K562 (cell line): ENCODE measurements around the gene ATP23. TPM values are rescaled to one million over a fixed set of nuclear protein-coding genes. Genes with fewer than 3 reads are reported as not detected.

Experiments used
- ATAC-seq: fragments of 200-7000 bp; cut with Tn5 transposase; 3 replicates; pipeline ENCODE4 v1.9.1; 2020; ENCODE audit warnings: moderate library complexity
- BruUV-seq: library from RNA; stranded (reverse); fragments of 400-500 nt; replicated peaks from 2 replicates; lab custom pipeline; 2021; lab: Mats Ljungman, UMichigan
- CTCF ChIA-PET: fragments of 300-600 bp; formaldehyde crosslinking; extraction: SDS; loops from one replicate; lab custom pipeline; 2021; ENCODE audit warnings: low intra/inter-chr PET ratio; lab: Yijun Ruan, JAX
- POLR2A ChIA-PET: fragments of 300-600, 350-650 bp; sonication (Branson Sonifier 250); formaldehyde crosslinking; extraction: SDS; loops from one replicate; lab custom pipeline; 2021; ENCODE audit warnings: antibody characterized with exemption, inconsistent platforms; lab: Yijun Ruan, JAX
- DNase-seq, 4 experiments: peaks; one replicate each; pipeline versions ENCODE4 v3.0.0 to v3.0.0-alpha.2; 2011 to 2018; ENCODE audit warnings: low spot score in 3 of 4, mixed read lengths in 3 of 4; ENCODE audit errors: extremely low read depth in 1 of 4
- FAIRE-seq: peaks from 2 replicates; lab custom pipeline; 2011; peaks lifted over from hg19 to GRCh38; lab: Jason Lieb, UNC
- H2AFZ ChIP-seq: 2 replicates; pipeline ENCODE4 v1.6.0; 2011; ENCODE audit warnings: low read depth, low read length, control low read depth, inconsistent platforms
- H3K27ac ChIP-seq: fragments of 200-600 bp; 3 replicates; pipeline ENCODE4 v1.8.0; 2011; ENCODE audit warnings: low read depth, mild to moderate bottlenecking, control low read depth, inconsistent platforms, low read length, moderate library complexity, mixed read lengths; ENCODE audit errors: extremely low read depth
- H3K27me3 ChIP-seq, 2 experiments: fragments of 300-600 bp in 1 of 2; 2 replicates in 1 of 2; 3 replicates in 1 of 2; pipeline versions ENCODE4 v1.6.0 to v1.8.0; 2011; ENCODE audit warnings: inconsistent platforms in 2 of 2, low read length in 2 of 2, mild to moderate bottlenecking in 1 of 2, mixed read lengths in 1 of 2, moderate library complexity in 1 of 2; ENCODE audit not compliant: control insufficient read depth in 2 of 2, insufficient read depth in 2 of 2
- H3K36me3 ChIP-seq: fragments of 300-600 bp; 3 replicates; pipeline ENCODE4 v1.8.0; 2011; ENCODE audit warnings: mild to moderate bottlenecking, low read length, inconsistent platforms; ENCODE audit not compliant: control insufficient read depth, insufficient read depth
- H3K4me1 ChIP-seq, 2 experiments: fragments of 200-600 bp in 1 of 2; replicated peaks in 1 of 2; 2 replicates in 1 of 2; 3 replicates in 1 of 2; pipeline versions ENCODE4 v1.5.1 to v1.8.0; 2011; ENCODE audit warnings: inconsistent platforms in 2 of 2, low read length in 2 of 2, mild to moderate bottlenecking in 1 of 2, mixed read lengths in 1 of 2, moderate library complexity in 1 of 2; ENCODE audit not compliant: control insufficient read depth in 2 of 2, insufficient read depth in 2 of 2
- H3K4me2 ChIP-seq: 2 replicates; pipeline ENCODE4 v1.6.1; 2011; ENCODE audit warnings: low read length, control low read depth, inconsistent platforms, mixed read lengths; ENCODE audit not compliant: insufficient read depth
- H3K4me3 ChIP-seq: fragments of 200-600 bp; sonication (generic), shearing (Covaris generic); 2 replicates; pipeline ENCODE4 v1.5.1; 2016; ENCODE audit warnings: control low read depth, inconsistent platforms
- H3K79me2 ChIP-seq: fragments of 200-600 bp; 3 replicates; pipeline ENCODE4 v1.8.0; 2011; ENCODE audit warnings: low read length, inconsistent platforms; ENCODE audit not compliant: control insufficient read depth, insufficient read depth
- H3K9ac ChIP-seq, 2 experiments: 2 replicates each; pipeline versions ENCODE4 v1.6.0 to v1.6.1; 2011; ENCODE audit warnings: low read depth in 2 of 2, low read length in 2 of 2, control low read depth in 1 of 2, inconsistent platforms in 1 of 2, mild to moderate bottlenecking in 1 of 2, mixed read lengths in 1 of 2; ENCODE audit not compliant: insufficient read depth in 1 of 2
- H3K9me1 ChIP-seq: one replicate; pipeline ENCODE4 v1.6.0; 2011; ENCODE audit warnings: inconsistent platforms, mild to moderate bottlenecking, low read length, moderate library complexity; ENCODE audit not compliant: control insufficient read depth, insufficient read depth
- H3K9me3 ChIP-seq: replicated peaks from 2 replicates; pipeline ENCODE4 v1.5.1; 2011; ENCODE audit warnings: low read depth, low read length, inconsistent platforms; ENCODE audit not compliant: control insufficient read depth, insufficient read depth
- H4K20me1 ChIP-seq: replicated peaks from 2 replicates; pipeline ENCODE4 v1.6.1; 2011; ENCODE audit warnings: low read length, inconsistent platforms, mixed read lengths; ENCODE audit not compliant: control insufficient read depth, insufficient read depth
- CTBP1 ChIP-seq: fragments of 450-650 bp; IDR thresholded peaks from 2 replicates; pipeline ENCODE4 v1.6.1; 2016; ENCODE audit warnings: borderline replicate concordance
- PRDM10 ChIP-seq: fragments of 450-650 bp; IDR thresholded peaks from 2 replicates; pipeline ENCODE4 v1.6.1; 2018; ENCODE audit not compliant: partially characterized antibody
- ZC3H4 ChIP-seq: sonication (generic); formaldehyde crosslinking; IDR thresholded peaks from 2 replicates; pipeline ENCODE4 v1.9.0; 2021; ENCODE audit warnings: missing genetic modification reagents, borderline replicate concordance
- ZFX ChIP-seq: sonication (generic); formaldehyde crosslinking; IDR thresholded peaks from 2 replicates; pipeline ENCODE4 v1.8.0; 2022; ENCODE audit warnings: mild to moderate bottlenecking, missing genetic modification reagents, moderate library complexity
- WGBS: fragments of 100-300 bp; shearing (Covaris generic); methylation state at CpG from one replicate; pipeline ENCODE4 v1.1.6; 2016; ENCODE audit warnings: low coverage, mixed read lengths; ENCODE audit not compliant: insufficient coverage; ENCODE audit errors: missing lambda C conversion rate; 5-methylcytosine and 5-hydroxymethylcytosine counted together
- in situ Hi-C: fragments of 300-500 bp; cut with MboI; formaldehyde crosslinking; loops from 4 replicates; pipeline ENCODE4 v1.15.0; 2018; ENCODE audit warnings: inconsistent platforms, mixed read lengths
- intact Hi-C: fragments of 100-400 bp; cut with micrococcal nuclease; formaldehyde crosslinking; loops from 2 replicates; pipeline ENCODE4 v1.14.2; 2022
- polyA plus RNA-seq, 8 experiments: library from polyadenylated mRNA; depleted of rRNA in 4 of 8; stranded (reverse) in 5 of 8; unstranded in 3 of 8; fragments of >200 nt; fragmentation: Nextera tagmentation in 2 of 8; fragmentation: Illumina TruSeq in 1 of 8; extraction: Ambion mirVana in 2 of 8; extraction: Trizol in 1 of 8; gene quantifications; 2 replicates each; pipeline versions ENCODE4 v1.2.1 to v1.2.3, GENCODE V29; 2011 to 2014; ENCODE audit warnings: inconsistent platforms in 1 of 8, missing spikeins in 1 of 8
- total RNA-seq, 7 experiments: library from RNA; depleted of rRNA in 6 of 7; stranded (reverse); fragments of >200 nt in 6 of 7; fragmentation: Illumina TruSeq in 2 of 7; extraction: Trizol in 2 of 7; gene quantifications; 2 replicates each; pipeline versions ENCODE4 v1.2.1 to v1.2.3, GENCODE V29; 2011 to 2021; ENCODE audit warnings: low replicate concordance in 1 of 7

ATP23 gene
- total and polyA plus RNA-seq, 9 of the 15 experiments (the other 6 are each of a cell fraction or from before 2014, with no cell fraction given): 8.3 to 53.7 (median 28.5) TPM

DNA sequence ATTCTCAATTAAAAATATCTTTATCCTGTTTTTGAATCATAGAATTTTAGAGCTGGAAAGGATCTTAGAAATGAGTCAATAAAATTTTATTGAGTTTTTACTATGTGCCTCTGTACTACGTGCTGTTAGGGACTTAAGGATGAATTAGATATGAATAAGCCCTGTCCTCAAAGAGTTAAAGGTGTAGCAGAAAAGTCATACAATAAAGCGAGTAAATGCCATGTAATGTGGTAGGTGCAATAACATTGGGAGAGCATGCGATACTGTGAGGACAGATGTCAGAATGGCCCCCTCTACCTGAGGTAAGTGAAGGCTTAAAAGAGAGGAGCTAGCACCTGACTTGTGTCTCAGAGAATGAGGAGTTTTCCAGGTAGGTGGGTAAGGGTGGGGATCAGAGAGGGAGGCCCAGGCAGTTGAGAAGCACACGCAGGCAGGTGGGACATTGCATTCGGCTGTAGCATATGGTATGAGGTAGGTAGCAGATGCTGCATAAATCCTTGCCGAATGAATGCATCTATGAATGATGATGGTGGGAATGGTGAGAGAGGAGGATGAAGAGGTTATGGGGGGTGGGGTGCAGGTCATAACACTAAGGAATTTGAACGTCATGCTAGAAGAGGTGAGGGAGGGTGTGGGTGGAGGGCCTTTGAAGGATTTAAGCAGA is 35.4 kb upstream of the ATP23 start:
- BruUV-seq: no TSS peak
- no peaks in the 10 kb centered on the region for H3K79me2 ChIP-seq
- no peaks in the 10 kb centered on the region for H3K36me3 ChIP-seq
- H3K27me3 ChIP-seq: no peaks in the 10 kb centered on the region
- in situ Hi-C loops: loop anchor here (5.0 kb wide), 1 partner anchor 79 kb away; no protein-coding TSS in a partner anchor
- H3K9me1 ChIP-seq: no peaks in the 10 kb centered on the region
- 40% methylated on average over 7 of the region's 7 CpGs for WGBS
- CTCF ChIA-PET: interaction anchor here (0.6 to 7.9 kb wide), 13 partner anchors 61 to 447 kb away, joined by 3 to 227 read pairs (median 6); partner anchors contain the start of gene GLI1
- H3K9me3 ChIP-seq: no peaks in the 10 kb centered on the region
- H4K20me1 ChIP-seq: no peaks in the 10 kb centered on the region
- POLR2A ChIA-PET: interaction anchor here (1.0 kb wide), 1 partner anchor 72 kb away, joined by 5 read pairs; no protein-coding TSS in a partner anchor
- H2AFZ ChIP-seq: no peak overlapping the region; the same call in 1 of the 2 replicates
- TF ChIP-seq CTBP1 (no peak), ZFX (CRISPR knock-in tag) (0 out of 2 replicates have a peak, but pooled peaks have one; percentile 0)
- H3K4me1 ChIP-seq: peaks cover 0 to 8% of the 10 kb centered on the region in 2 experiments; a peak in 3 of 5 replicates
- no peak overlapping the region for H3K4me3 ChIP-seq
- H3K9ac ChIP-seq: no peak overlapping the region
- ATAC-seq (no peak), FAIRE-seq (no peak), DNase-seq (no peak)
- no peak overlapping the region for H3K27ac ChIP-seq
- intact Hi-C loops: loop anchor here (1.0 to 2.0 kb wide), 4 partner anchors 75 to 323 kb away; no protein-coding TSS in a partner anchor
- peak overlapping the region; percentile 39; the same call in 1 of the 2 replicates for H3K4me2 ChIP-seq

DNA sequence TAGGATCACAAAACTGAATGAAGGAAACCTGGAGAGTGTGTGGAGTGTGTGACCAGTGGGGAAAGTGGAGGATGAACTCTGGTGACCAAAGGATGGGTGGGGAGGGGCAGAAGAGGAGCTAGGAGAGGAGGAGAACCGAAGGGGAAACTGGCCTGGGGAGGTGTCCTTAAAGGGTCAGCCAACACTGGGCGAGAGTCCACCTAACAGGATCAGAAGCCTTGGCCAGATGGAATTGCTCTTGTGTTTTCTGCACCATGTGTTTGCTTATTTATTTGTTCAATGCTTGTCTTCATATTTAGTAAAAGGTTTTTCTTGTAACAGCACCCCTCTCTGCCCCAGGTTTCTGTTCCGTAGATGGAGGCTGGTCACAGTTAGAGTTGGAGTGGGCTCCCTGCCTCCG is 34.5 kb upstream of the ATP23 start:
- Histone ChIP-seq H3K9me3 (no peaks in the 10 kb centered on the region), H3K4me1 (peaks cover 0 to 8% of the 10 kb centered on the region in 2 experiments; a peak in 3 of 5 replicates), H3K9ac (no peak overlapping the region), H3K79me2 (no peaks in the 10 kb centered on the region), H3K4me3 (no peak overlapping the region), H4K20me1 (no peaks in the 10 kb centered on the region), H3K27ac (no peak overlapping the region), H3K9me1 (no peaks in the 10 kb centered on the region), H3K27me3 (no peaks in the 10 kb centered on the region), H3K36me3 (no peaks in the 10 kb centered on the region), H3K4me2 (no peak overlapping the region), H2AFZ (0 out of 2 replicates have a peak overlapping the region, but pooled peaks have one; percentile 22)
- ChIA-PET CTCF (interaction anchor here (2.7 to 7.9 kb wide), 2 partner anchors 75 to 324 kb away, joined by 17 to 227 read pairs; no protein-coding TSS in a partner anchor), POLR2A (no interaction called here)
- 33% methylated on average over 4 of the region's 4 CpGs for WGBS
- BruUV-seq: no TSS peak
- DNase-seq (no peak), ATAC-seq (no peak), FAIRE-seq (no peak)
- in situ Hi-C loops: loop anchor here (5.0 kb wide), 1 partner anchor 80 kb away; no protein-coding TSS in a partner anchor
- intact Hi-C loops: no loop called here
- TF ChIP-seq PRDM10 (peak; percentile 22), ZC3H4 (CRISPR knock-in tag) (no peak)
